Measurements from ENCODE around the gene ABCB11. TPM values are rescaled to one million over a fixed set of nuclear protein-coding genes. Genes with fewer than 3 reads are reported as not detected.
"Not testable (repeated sequence)": the region's sequence is repeated elsewhere in the genome, so short reads cannot be mapped to it uniquely, and the experiment has no call there.

The ABCB11 gene
- total RNA-seq, 1 experiment from 2014 or later, result not detected

DNA sequence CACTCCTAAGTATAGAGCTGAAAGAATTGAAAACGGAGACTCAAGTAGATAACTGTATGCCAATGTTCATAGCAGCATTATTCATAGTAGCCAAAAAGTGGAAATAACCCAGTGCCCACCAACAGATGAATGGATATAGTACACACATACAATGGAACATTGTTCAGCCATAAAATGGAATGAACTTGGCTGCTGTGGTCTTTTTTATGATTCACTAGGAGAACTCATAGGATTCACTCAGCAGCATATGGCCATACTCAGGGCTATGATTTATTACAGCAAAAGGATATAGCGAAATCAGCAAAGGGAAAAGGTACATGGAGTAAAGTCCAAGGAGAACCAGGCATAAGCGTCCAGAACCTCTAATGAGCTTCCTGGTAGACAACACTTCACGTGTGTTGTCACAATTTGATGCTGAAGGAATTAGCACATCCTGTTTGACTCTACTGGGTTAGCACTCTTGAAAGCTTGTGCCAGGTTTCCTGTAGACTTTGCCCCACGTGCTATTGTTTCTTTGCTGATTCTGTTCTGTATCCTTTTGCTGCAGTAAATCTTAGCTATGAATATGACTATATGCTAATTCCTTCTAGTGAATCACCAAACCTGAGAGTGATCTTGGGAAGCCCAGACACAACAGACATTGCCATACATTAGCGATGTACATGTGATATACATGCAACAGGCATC lies 156.6 kb downstream of the ABCB11 start:
- Histone ChIP-seq H3K4me1 (replicated peaks; ENCODE audit: insufficient read depth) (no peaks in the 10 kb centered on the region), H3K27ac (no peak overlapping the region), H3K9me2 (ENCODE audit: insufficient read depth) (no peaks in the 10 kb centered on the region), H3K4me3 (no peak overlapping the region), H3K79me2 (ENCODE audit: low read depth) (no peaks in the 10 kb centered on the region), H2AFZ (no peak overlapping the region), H3K27me3 (ENCODE audit: insufficient read depth, low read depth) (no peaks in the 10 kb centered on the region), H3K36me3 (ENCODE audit: low read depth) (no peaks in the 10 kb centered on the region), H3K4me2 (no peak overlapping the region), H4K20me1 (ENCODE audit: insufficient read depth) (no peaks in the 10 kb centered on the region), H3F3A (ENCODE audit: insufficient read depth, low read depth) (no peaks in the 10 kb centered on the region), H3K9me3 (ENCODE audit: insufficient read depth, low read depth) (no peaks in the 10 kb centered on the region)
- intact Hi-C loops (cut with micrococcal nuclease; ENCODE audit: unreplicated experiment), result no loop called here
- CTCF ChIA-PET, result no interaction called here
- no peak for TF ChIP-seq EZH2 (IDR thresholded peaks at IDR 0.05; ENCODE audit: low read depth)
- TF ChIP-seq CTCF (conservative IDR thresholded peaks at IDR 0.05), result no peak
- DNase-seq, result no peak
- no TSS peak for BruUV-seq (replicated peaks)
- POLR2A ChIA-PET (ENCODE audit: unreplicated experiment), result no interaction called here

DNA sequence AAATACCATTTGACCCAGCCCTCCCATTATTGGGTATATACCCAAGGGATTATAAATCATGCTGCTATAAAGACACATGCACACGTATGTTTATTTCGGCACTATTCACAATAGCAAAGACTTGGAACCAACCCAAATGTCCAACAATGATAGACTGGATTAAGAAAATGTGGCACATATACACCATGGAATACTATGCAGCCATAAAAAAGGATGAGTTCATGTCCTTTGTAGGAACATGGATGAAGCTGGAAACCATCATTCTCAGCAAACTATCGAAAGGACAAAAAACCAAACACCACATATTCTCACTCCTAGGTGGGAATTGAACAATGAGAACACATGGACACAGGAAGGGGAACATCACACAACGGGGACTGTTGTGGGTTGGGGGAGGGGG lies 160.3 kb downstream of the ABCB11 start:
- POLR2A ChIA-PET (ENCODE audit: unreplicated experiment); BruUV-seq (replicated peaks); intact Hi-C loops (cut with micrococcal nuclease; ENCODE audit: unreplicated experiment): not testable (repeated sequence)

More for the DNA sequence above, 160.3 kb downstream of the ABCB11 start:
- H3K4me3 ChIP-seq; H3K27me3 ChIP-seq (ENCODE audit: insufficient read depth, low read depth); H3K4me2 ChIP-seq; CTCF ChIA-PET; H3K9me2 ChIP-seq (ENCODE audit: insufficient read depth); H2AFZ ChIP-seq; H3K79me2 ChIP-seq (ENCODE audit: low read depth); H3K36me3 ChIP-seq (ENCODE audit: low read depth); H3F3A ChIP-seq (ENCODE audit: insufficient read depth, low read depth); H3K4me1 ChIP-seq (replicated peaks; ENCODE audit: insufficient read depth); H3K9me3 ChIP-seq (ENCODE audit: insufficient read depth, low read depth); H3K27ac ChIP-seq; H4K20me1 ChIP-seq (ENCODE audit: insufficient read depth); DNase-seq: not testable (repeated sequence)

Other genes with a start within 250 kb of the ABCB11 start
- gene NOSTRIN, start 228.7 kb downstream of the ABCB11 start, total RNA-seq (2021), result 0.48 and 0.68 TPM in 2 replicates
- 20.0 and 20.7 TPM in 2 replicates for gene SPC25, start 140.9 kb downstream of the ABCB11 start, total RNA-seq (2021)
- gene G6PC2, start 130.0 kb downstream of the ABCB11 start, total RNA-seq (2021), result not detected in 2 replicates
- gene DHRS9, start 38.2 kb upstream of the ABCB11 start, total RNA-seq (2021), result not detected in 2 replicates